ENCODE results near the gene HSPB2.
"Not testable (repeated sequence)": the region's sequence is repeated elsewhere in the genome, so short reads cannot be mapped to it uniquely, and the experiment has no call there.

HSPB2 gene

DNA sequence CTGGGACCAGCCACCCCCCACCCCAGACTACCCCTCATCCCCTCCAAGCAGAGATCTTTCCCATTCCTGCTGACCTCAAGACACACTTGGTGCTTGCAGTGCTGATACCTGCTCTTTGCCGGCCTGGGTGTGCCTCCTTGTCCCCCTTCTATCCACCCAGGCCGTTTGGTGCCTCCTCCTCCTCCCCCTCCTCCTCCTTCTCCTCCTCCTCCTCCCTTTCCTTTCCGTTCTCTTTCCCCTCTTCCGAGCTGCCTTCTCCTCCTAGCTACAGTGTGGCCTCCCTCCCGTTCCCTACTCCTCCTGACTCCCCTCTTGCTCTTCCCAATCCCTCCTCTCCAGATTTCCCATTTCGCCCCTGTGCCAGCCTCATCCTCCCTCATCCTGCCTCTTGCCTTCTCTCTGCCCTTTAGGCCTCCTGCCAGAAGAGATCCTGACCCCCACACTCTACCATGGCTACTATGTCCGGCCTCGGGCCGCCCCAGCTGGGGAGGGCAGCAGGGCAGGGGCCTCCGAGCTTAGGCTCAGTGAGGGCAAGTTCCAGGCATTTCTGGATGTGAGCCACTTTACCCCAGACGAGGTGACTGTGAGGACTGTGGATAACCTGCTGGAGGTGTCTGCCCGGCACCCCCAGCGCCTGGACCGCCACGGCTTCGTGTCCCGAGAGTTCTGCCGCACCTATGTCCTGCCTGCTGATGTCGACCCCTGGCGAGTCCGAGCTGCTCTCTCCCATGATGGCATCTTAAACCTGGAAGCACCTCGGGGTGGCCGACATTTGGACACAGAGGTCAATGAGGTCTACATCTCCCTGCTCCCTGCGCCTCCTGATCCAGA lies 712 bp downstream of the HSPB2 start:
- DNase-seq (ENCODE audit: low spot score) = no peak
- peak; percentile 91 for FAIRE-seq

- peak; percentile 13 for FAIRE-seq
- peak; percentile 73 for DNase-seq (ENCODE audit: low spot score)
These were observed 1.5 kb downstream of the HSPB2 start for GRCh38 chr11:111913997-111914396.

DNA sequence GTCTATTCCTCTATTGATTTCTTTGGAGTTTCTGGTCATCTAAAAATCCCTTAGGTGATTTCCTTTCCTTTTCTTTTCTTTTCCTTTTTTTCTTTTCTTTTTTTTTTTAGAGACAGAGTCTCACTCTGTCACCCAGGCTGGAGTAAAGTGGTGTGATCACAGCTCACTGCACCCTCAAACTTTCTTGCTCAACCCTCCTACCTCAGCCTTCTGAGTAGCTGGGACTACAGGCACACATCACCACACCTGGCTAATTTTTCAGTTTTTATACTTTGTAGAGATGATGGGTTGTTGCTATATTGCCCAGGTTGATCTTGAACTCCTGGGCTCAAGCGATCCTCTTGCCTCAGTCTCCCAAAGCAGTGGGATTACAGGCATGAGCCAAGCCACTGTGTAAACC lies 4.2 kb downstream of the HSPB2 start:
- DNase-seq (ENCODE audit: low spot score) (no peak), FAIRE-seq (peak; percentile 52)

- DNase-seq (ENCODE audit: low spot score) (no peak), FAIRE-seq (no peak)
These were observed 4.8 kb downstream of the HSPB2 start for GRCh38 chr11:111917312-111917711.

- FAIRE-seq (no peak), DNase-seq (ENCODE audit: low spot score) (no peak)
These were observed 5.3 kb downstream of the HSPB2 start for GRCh38 chr11:111917788-111918187.

- DNase-seq (ENCODE audit: low spot score) (no peak), FAIRE-seq (no peak)
These were observed 6.1 kb downstream of the HSPB2 start, which contains the start of gene C11orf52 for GRCh38 chr11:111918390-111919256. Gene C11orf52 (plus strand): TSS chr11:111918913. CDS start chr11:111918973, 60 bp downstream.

- FAIRE-seq (no peak), DNase-seq (ENCODE audit: low spot score) (no peak)
These were observed 8.4 kb downstream of the HSPB2 start for GRCh38 chr11:111920908-111921307.

DNA sequence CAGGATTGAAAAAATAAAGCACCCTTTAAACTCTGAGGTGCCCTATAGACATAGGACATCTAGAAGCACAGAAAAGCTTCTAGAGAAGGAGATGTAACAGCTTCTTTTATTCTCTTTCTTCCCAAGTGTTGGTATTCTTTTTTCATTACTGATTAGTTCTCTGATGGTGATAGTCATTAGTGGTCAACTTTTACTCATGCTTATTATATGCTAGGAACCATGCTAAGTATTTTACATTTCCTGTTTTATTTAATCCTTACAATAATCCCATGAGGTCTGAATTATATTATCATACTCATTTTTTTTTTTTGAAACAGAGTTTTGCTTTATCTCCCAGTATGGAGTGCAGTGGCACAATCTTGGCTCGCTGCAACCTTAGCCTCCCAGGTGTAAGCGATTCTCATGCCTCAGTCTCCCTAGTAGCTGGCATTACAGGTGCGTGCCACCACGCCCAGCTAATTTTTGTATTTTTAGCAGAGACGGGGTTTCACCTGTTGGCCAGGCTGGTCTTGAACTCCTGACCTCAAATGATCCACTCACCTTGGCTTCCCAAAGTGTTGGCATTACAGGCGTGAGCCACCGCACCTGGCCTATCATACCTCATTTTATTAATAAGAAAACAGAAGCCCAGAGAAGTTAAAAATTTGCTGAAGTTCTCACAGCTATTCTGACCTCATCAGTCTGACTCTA lies 9.2 kb downstream of the HSPB2 start:
- DNase-seq (ENCODE audit: low spot score) (no peak), FAIRE-seq (no peak)

GRCh38 chr11:111922803-111923202 lies 10.3 kb downstream of the HSPB2 start:
- FAIRE-seq = no peak
- no peak for DNase-seq (ENCODE audit: low spot score)

- no peak for DNase-seq (ENCODE audit: low spot score)
- FAIRE-seq = no peak
These were observed 10.8 kb downstream of the HSPB2 start for GRCh38 chr11:111923351-111923788.

- no peak for FAIRE-seq
- DNase-seq (ENCODE audit: low spot score) = no peak
These were observed 11.4 kb downstream of the HSPB2 start for GRCh38 chr11:111923951-111924350.

- FAIRE-seq (no peak), DNase-seq (ENCODE audit: low spot score) (no peak)
These were observed 13.4 kb downstream of the HSPB2 start for GRCh38 chr11:111925953-111926352.

DNA sequence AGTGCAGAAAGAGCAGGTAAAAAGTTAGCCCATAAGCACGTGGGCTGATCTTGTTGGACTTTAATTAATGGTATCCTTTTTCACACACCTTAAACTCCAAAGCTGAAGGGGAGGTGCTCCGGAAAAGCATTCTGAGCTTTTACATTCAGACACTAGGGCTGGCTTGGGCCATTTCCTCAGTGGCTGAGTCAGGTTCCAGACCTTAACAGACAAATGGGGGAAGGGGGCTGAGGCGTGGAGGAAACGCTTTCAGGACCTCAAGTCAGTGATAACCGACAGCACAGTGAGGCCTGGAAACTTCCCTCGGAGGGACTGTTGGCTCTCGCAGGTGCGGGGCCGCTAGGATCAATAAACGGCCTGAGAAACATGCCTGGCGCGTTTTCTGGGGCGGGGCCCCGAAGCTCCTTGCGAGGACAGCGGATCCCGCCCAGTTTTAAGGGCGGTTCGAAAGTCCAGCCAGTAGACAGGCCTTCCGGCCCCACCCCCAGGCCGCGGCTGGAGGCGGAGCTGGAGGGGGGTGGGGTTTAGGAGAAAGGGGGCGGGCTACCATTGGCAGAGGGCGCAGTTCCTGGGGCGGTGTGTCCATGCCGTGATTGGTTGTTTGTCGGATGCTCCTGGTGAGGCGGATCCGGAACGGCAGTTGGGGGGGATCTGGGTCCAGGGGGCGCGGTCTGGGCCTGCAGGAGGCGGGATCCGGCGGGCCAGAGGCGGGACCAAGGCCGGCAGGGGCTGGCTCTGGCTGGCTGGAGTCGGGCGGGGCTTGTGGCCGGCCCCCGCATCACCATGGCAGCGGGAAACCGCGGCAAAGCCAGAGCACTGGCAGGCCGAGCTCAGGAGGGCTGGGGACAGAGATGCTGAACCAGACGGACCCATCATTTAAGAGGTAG lies 14.2 kb downstream of the HSPB2 start:
- peak; percentile 75 for FAIRE-seq
- peak; percentile 99 for DNase-seq (ENCODE audit: low spot score)

DNA sequence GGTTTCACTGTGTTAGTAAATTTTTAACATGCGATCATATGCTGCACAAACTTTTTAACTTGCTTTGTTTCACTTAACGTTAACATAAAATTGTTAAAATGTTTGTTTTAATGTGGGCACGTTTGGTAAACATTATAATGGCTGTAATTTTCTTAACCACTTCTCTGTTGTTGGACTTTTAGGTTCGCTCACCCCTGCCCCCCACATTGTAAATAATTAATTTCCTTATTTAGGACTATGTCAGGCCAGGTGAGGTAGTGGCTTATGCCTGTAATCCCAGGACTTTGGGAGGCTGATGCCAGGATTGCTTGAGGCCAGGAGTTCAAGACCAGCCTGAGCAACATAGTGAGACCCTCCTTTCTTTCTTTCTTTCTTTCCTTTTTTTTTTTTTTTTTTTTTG lies 17.9 kb downstream of the HSPB2 start:
- FAIRE-seq (no peak), DNase-seq (ENCODE audit: low spot score) (no peak)

DNA sequence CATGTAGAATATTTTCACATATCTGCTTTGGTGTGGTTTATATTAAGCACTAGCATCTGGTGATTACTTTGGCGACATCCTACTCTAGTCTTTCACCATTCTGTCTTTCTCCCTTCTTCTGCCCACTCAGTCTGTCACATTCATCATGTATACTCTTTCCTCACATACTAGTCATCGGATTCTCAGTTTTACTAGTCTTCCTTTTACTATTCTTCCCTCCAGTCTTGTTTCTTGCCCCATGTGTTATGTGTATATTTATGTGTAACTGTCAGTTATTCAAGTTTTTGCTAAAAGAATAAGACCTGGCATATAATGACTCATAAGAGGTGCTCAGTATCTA lies 20.0 kb downstream of the HSPB2 start:
- FAIRE-seq = no peak
- no peak for DNase-seq (ENCODE audit: low spot score)

- not testable (repeated sequence) for FAIRE-seq; DNase-seq (ENCODE audit: low spot score)
These were observed 20.6 kb downstream of the HSPB2 start for GRCh38 chr11:111933176-111933575.

DNA sequence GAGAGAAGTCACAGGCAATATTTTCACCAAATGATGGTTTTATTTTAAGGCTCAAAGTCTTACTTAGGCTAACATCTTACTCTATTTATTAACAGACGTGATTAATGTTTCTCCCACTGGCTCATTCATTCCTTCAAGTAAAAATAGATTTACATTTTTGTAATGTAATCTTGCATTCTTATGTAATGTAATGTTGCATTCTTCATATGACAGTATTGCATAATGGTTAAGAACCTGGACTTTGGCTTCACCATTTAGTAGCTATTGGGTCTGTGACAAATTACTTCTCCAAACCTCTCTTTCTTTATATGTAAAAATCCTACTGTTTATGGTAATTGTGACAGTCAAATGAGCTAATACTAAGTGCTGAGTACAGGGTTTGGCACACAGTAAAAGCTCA lies 21.3 kb downstream of the HSPB2 start:
- FAIRE-seq = no peak

DNA sequence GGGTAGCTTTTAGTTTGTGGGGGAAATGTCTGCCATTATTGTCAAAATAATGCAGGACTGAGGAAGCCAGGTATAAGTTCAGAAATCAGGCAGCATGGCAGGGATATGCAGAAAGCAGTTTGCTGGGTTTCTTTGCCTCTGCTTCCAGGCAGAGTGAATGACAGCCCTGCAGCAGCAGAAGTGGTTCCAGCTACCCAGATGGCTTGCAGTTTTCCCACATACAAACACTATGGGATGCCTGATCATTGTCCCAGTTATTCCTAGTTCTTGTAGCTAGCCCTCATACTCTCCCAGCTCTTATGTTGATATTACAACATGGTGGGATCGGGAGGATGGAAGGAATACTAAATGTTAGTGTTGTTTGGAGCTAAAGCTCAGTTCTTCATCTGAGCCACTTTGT lies 21.8 kb downstream of the HSPB2 start:
- no peak for DNase-seq (ENCODE audit: low spot score)
- FAIRE-seq = no peak

More for the DNA sequence above, 21.3 kb downstream of the HSPB2 start:
- DNase-seq (ENCODE audit: low spot score) = no peak

DNA sequence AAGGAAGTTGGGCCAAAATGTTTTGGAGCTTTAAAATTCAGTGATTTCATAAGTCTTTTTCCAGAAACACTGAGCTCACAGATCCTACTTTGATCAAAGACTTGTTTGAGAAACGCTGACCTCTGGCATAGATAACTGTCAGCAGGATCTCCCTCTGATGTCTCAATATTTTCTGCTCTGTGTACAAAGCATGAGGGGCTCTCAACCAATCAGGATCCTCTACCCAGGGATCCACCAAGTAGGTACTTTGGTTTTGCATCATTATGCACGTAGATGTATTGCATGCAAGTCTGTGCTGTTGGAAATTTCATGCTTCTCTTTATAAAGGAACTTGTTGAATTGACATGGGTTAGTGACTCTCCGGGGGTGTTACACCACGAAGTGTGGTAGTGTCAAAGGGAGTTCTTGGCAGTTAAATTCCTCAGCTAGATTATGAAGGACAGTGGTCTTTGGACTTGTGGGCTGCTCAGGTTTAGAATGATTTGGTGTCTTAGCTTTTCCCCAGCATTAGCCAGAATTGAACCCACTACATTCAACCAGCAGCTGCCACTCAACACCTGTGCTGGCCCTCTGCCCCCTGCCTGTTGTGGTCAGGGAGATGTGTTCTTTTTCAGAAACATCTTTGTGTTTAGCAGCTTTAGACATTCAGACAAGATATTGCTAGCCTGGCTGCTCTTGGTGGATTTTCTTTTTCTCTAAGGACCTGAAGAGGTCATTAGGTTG lies 22.9 kb downstream of the HSPB2 start:
- no peak for DNase-seq (ENCODE audit: low spot score)
- no peak for FAIRE-seq

DNA sequence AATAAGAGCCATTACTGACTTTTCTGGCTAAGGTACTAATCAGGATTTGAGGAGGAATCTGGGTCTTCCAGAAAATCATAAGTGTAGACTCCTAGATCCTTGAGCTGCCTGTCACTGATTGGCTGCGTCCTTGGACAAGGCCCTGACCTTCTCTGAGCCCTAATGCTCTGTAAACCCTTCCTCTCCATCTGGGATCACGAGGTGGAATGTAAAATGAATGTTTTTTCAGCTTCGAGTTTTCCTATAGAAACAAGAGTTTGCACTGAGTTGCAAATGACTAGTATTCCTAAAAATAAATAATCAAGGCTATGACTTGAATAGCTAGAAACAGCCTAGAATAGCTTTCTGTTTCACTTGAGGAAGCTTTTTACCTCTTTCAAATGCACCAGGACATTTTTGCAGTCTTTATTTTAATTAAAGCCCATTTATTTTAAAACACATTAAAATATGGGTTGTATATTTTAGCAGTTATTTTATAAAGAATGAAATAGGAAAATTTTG lies 23.6 kb downstream of the HSPB2 start:
- FAIRE-seq (no peak), DNase-seq (ENCODE audit: low spot score) (no peak)

All from urothelium cell line (cell line).